ENCODE measurements around the gene SPSB1. TPM values are rescaled to one million over a fixed set of nuclear protein-coding genes. Genes with fewer than 3 reads are reported as not detected.
"Not testable (repeated sequence)": the region's sequence is repeated elsewhere in the genome, so short reads cannot be mapped to it uniquely, and the experiment has no call there.

Gene SPSB1
- total RNA-seq, 2 donors from 2014 or later, result 20.4 to 26.9 TPM

- Mint-ChIP-seq H3K27me3 (ENCODE audit: insufficient read depth) (no peaks in the 10 kb centered on the region), H3K27ac (no peak overlapping the region), H3K4me3 (no peak overlapping the region), H3K9me3 (no peaks in the 10 kb centered on the region), H3K4me1 (peaks cover 14% of the 10 kb centered on the region), H3K36me3 (ENCODE audit: low read depth) (peaks cover 6% of the 10 kb centered on the region)
- Histone ChIP-seq H3K9me3 (ENCODE audit: control insufficient read depth, low read length) (no peaks in the 10 kb centered on the region), H3K9ac (ENCODE audit: extremely low read depth, low read length, poor library complexity, severe bottlenecking) (no peak overlapping the region), H3K27ac (ENCODE audit: low read depth, low read length) (no peak overlapping the region), H3K27me3 (ENCODE audit: control insufficient read depth, insufficient read depth, low read length, poor library complexity, severe bottlenecking) (no peaks in the 10 kb centered on the region), H3K4me3 (ENCODE audit: low read length) (no peak overlapping the region), H3K36me3 (ENCODE audit: control insufficient read depth, insufficient read depth, low read length) (peaks cover 6% of the 10 kb centered on the region), H3K4me1 (ENCODE audit: control insufficient read depth, insufficient read depth, low read length) (peaks cover 4% of the 10 kb centered on the region)
- TF ChIP-seq CTCF (conservative IDR thresholded peaks at IDR 0.05), result no peak
- no peak for DNase-seq
- 63 to 79% methylated on average over 7 to 9 of the region's 9 CpGs for WGBS, 2 experiments (ENCODE audit: insufficient coverage in 1 of 2, insufficient read length in 1 of 2)
Measured at GRCh38 chr1:9297831-9298230, 5.1 kb downstream of the SPSB1 start.

GRCh38 chr1:9298282-9298681, 5.6 kb downstream of the SPSB1 start:
- no peaks in the 10 kb centered on the region for H3K27me3 ChIP-seq (ENCODE audit: control insufficient read depth, insufficient read depth, low read length, poor library complexity, severe bottlenecking)
- H3K9ac ChIP-seq (ENCODE audit: extremely low read depth, low read length, poor library complexity, severe bottlenecking), result no peak overlapping the region
- no peaks in the 10 kb centered on the region for H3K9me3 ChIP-seq (ENCODE audit: control insufficient read depth, low read length)
- H3K4me3 ChIP-seq (ENCODE audit: low read length), result no peak overlapping the region
- H3K27ac Mint-ChIP-seq, result no peak overlapping the region
- H3K27me3 Mint-ChIP-seq (ENCODE audit: insufficient read depth), result no peaks in the 10 kb centered on the region
- H3K4me3 Mint-ChIP-seq, result no peak overlapping the region
- H3K27ac ChIP-seq (ENCODE audit: low read depth, low read length), result no peak overlapping the region
- 0% methylated on average over 3 of the region's 3 CpGs; no CpG with 5 or more reads in 1 of the 2 experiments for WGBS, 2 experiments (ENCODE audit: insufficient coverage in 1 of 2, insufficient read length in 1 of 2)
- no peak for TF ChIP-seq CTCF (conservative IDR thresholded peaks at IDR 0.05)
- peaks cover 14% of the 10 kb centered on the region for H3K4me1 Mint-ChIP-seq
- peaks cover 6% of the 10 kb centered on the region for H3K36me3 ChIP-seq (ENCODE audit: control insufficient read depth, insufficient read depth, low read length)
- DNase-seq, result no peak
- H3K4me1 ChIP-seq (ENCODE audit: control insufficient read depth, insufficient read depth, low read length), result peaks cover 4% of the 10 kb centered on the region
- no peaks in the 10 kb centered on the region for H3K9me3 Mint-ChIP-seq
- H3K36me3 Mint-ChIP-seq (ENCODE audit: low read depth), result peaks cover 6% of the 10 kb centered on the region

- Mint-ChIP-seq H3K4me1 (peaks cover 13% of the 10 kb centered on the region), H3K27ac (peak overlapping the region; percentile 35)
- H3K9ac ChIP-seq (ENCODE audit: extremely low read depth, low read length, poor library complexity, severe bottlenecking); DNase-seq; H3K9me3 Mint-ChIP-seq; H3K4me1 ChIP-seq (ENCODE audit: control insufficient read depth, insufficient read depth, low read length); H3K4me3 Mint-ChIP-seq; H3K27me3 ChIP-seq (ENCODE audit: control insufficient read depth, insufficient read depth, low read length, poor library complexity, severe bottlenecking); H3K27ac ChIP-seq (ENCODE audit: low read depth, low read length); H3K27me3 Mint-ChIP-seq (ENCODE audit: insufficient read depth); H3K9me3 ChIP-seq (ENCODE audit: control insufficient read depth, low read length); H3K36me3 ChIP-seq (ENCODE audit: control insufficient read depth, insufficient read depth, low read length); H3K36me3 Mint-ChIP-seq (ENCODE audit: low read depth); H3K4me3 ChIP-seq (ENCODE audit: low read length): not testable (repeated sequence)
- WGBS, 2 experiments (ENCODE audit: insufficient coverage in 1 of 2, insufficient read length in 1 of 2), result 93% methylated on average over 11 to 14 of the region's 16 CpGs
Measured at GRCh38 chr1:9299571-9300541, 7.2 kb downstream of the SPSB1 start.
